HG03354 (cell line): ENCODE results near the gene ZSWIM3.

Source experiments
- ATAC-seq: cut with Tn5 transposase; IDR thresholded peaks from one replicate; pipeline ENCODE4 v1.9.1; 2021; ENCODE audit warnings: mild to moderate bottlenecking; ENCODE audit not compliant: unreplicated experiment, poor library complexity, severe bottlenecking

Gene ZSWIM3

GRCh38 chr20:45904583-45905504 lies 47.4 kb downstream of the ZSWIM3 start:
- no peak for ATAC-seq

- ATAC-seq, result no peak
These were observed 48.2 kb downstream of the ZSWIM3 start for GRCh38 chr20:45905505-45906079.

GRCh38 chr20:45907219-45907948 lies 50.0 kb downstream of the ZSWIM3 start:
- no peak for ATAC-seq

- no peak for ATAC-seq
These were observed 50.7 kb downstream of the ZSWIM3 start for GRCh38 chr20:45908084-45908483.

GRCh38 chr20:45909336-45909808 lies 52.0 kb downstream of the ZSWIM3 start:
- ATAC-seq, result no peak

- ATAC-seq, result no peak
These were observed 52.6 kb downstream of the ZSWIM3 start for GRCh38 chr20:45909817-45910669.

GRCh38 chr20:45910670-45911485 lies 53.5 kb downstream of the ZSWIM3 start:
- ATAC-seq, result peak; percentile 93

- ATAC-seq, result no peak
These were observed 54.3 kb downstream of the ZSWIM3 start, which contains the start of gene PLTP for GRCh38 chr20:45911486-45912343. PLTP (minus strand) TSS chr20:45912155; CDS start chr20:45911452, 703 bp downstream.

GRCh38 chr20:45912344-45912682 lies 54.9 kb downstream of the ZSWIM3 start:
- no peak for ATAC-seq

GRCh38 chr20:45913116-45913515 lies 55.7 kb downstream of the ZSWIM3 start:
- ATAC-seq, result no peak

- ATAC-seq, result no peak
These were observed 60.4 kb downstream of the ZSWIM3 start for GRCh38 chr20:45917790-45918141.

GRCh38 chr20:45918182-45918737 lies 60.8 kb downstream of the ZSWIM3 start:
- ATAC-seq, result no peak

GRCh38 chr20:45918779-45919537 lies 61.5 kb downstream of the ZSWIM3 start:
- ATAC-seq, result no peak

- no peak for ATAC-seq
These were observed 62.4 kb downstream of the ZSWIM3 start for GRCh38 chr20:45919542-45920399.

GRCh38 chr20:45920462-45921336 lies 63.3 kb downstream of the ZSWIM3 start:
- no peak for ATAC-seq
